Breast epithelium (tissue), 3 donors: ENCODE results near the gene OLFML2B.

Experiments
- POLR2A ChIP-seq: fragments of 450-650 bp; IDR thresholded peaks from one replicate; pipeline ENCODE4 v1.6.1; 2016; ENCODE audit warnings: antibody characterized with exemption, mild to moderate bottlenecking, moderate library complexity
- POLR2AphosphoS5 ChIP-seq, 3 donors: sonication (generic); formaldehyde crosslinking; IDR thresholded peaks; one replicate each; pipeline ENCODE4 v1.6.1; 2017; ENCODE audit warnings: antibody characterized with exemption in 3 of 3
- TF ChIP-seq, protein P1 (sequence below), 3 donors: fragments of 450-650 bp; IDR thresholded peaks; one replicate each; pipeline ENCODE4 v1.5.1; 2016 to 2017; ENCODE audit warnings: antibody characterized with exemption in 3 of 3, mild to moderate bottlenecking in 3 of 3, moderate library complexity in 3 of 3

DNA sequence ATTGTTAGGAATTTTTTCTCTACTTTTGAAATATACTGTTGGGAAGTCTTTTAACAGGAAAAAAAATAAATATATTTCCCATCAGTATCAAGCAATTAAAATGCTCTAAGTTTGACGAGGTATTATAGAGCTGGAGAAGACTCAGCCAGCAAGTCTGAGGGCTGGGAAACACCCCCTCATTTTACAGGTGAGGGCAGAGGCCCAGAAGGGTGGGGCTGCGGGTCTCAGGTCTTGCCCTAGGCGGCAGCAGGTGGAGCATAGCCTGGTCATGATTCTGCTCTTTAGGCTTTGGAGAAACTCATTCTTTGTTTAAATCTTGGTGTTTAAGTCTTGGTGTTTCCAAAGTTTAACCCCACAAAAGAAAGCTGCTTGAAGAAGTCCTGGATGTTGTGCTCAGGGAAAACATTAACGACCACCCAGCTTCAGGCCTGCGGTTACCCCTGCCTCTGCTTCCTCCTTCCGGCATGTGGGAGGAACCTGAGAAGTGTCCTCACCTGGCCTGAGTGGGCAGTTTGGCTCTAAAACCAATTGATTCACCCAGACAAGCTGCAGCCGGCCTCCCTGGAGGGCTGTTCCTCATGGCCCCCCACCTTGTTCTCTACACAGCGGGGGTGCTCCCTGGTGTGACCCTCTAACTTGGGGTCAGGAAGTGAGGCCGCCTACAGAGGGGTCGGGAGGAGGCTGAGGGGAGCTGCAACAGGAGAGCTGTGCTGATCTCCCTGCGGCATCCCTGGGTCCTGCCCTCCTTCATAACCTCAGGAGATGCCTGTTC is 41.7 kb downstream of the OLFML2B start:
- TF ChIP-seq, protein P1, sequence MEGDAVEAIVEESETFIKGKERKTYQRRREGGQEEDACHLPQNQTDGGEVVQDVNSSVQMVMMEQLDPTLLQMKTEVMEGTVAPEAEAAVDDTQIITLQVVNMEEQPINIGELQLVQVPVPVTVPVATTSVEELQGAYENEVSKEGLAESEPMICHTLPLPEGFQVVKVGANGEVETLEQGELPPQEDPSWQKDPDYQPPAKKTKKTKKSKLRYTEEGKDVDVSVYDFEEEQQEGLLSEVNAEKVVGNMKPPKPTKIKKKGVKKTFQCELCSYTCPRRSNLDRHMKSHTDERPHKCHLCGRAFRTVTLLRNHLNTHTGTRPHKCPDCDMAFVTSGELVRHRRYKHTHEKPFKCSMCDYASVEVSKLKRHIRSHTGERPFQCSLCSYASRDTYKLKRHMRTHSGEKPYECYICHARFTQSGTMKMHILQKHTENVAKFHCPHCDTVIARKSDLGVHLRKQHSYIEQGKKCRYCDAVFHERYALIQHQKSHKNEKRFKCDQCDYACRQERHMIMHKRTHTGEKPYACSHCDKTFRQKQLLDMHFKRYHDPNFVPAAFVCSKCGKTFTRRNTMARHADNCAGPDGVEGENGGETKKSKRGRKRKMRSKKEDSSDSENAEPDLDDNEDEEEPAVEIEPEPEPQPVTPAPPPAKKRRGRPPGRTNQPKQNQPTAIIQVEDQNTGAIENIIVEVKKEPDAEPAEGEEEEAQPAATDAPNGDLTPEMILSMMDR (IDR thresholded peaks at IDR 0.05), result no peak
- TF ChIP-seq POLR2A (no peak), POLR2AphosphoS5 (IDR thresholded peaks at IDR 0.05) (no peak)
